ENCODE measurements around the gene SPRED2.
A peak's percentile ranks its signal among the peaks of the same experiment; 100 is the strongest.

SPRED2 gene

GRCh38 chr2:65277118-65277517 is 155.3 kb downstream of the SPRED2 start:
- no peaks in the 10 kb centered on the region for H3K36me3 ChIP-seq (ENCODE audit: insufficient read depth, low read length)
- H3K9ac ChIP-seq (ENCODE audit: insufficient read length) = peak overlapping the region; percentile 3
- peak overlapping the region; percentile 58 for H3K4me3 ChIP-seq
- no peak for TF ChIP-seq POLR2AphosphoS5 (IDR thresholded peaks at IDR 0.05; ENCODE audit: borderline replicate concordance, low read depth, low read length)
- TF ChIP-seq EZH2 (IDR thresholded peaks at IDR 0.05) = no peak
- no peak for TF ChIP-seq FOXP2 (optimal IDR thresholded peaks at IDR 0.05; ENCODE audit: control extremely low read depth, extremely low read length, insufficient read depth)
- H3K9me3 ChIP-seq (ENCODE audit: low read depth, low read length) = no peaks in the 10 kb centered on the region
- H3K27ac ChIP-seq = peak overlapping the region; percentile 74; the same call in 1 of the 2 replicates
- peak; percentile 70 for DNase-seq (ENCODE audit: low read depth, low spot score)

- peak overlapping the region; percentile 74 for H3K27ac ChIP-seq
- peak overlapping the region; percentile 3 for H3K9ac ChIP-seq (ENCODE audit: insufficient read length)
- peaks cover 4% of the 10 kb centered on the region; the same call in 1 of the 2 replicates for H3K36me3 ChIP-seq (ENCODE audit: insufficient read depth, low read length)
- no peaks in the 10 kb centered on the region for H3K9me3 ChIP-seq (ENCODE audit: low read depth, low read length)
- H3K4me3 ChIP-seq = peak overlapping the region; percentile 58
- no peak for DNase-seq (ENCODE audit: low read depth, low spot score)
- TF ChIP-seq POLR2AphosphoS5 (IDR thresholded peaks at IDR 0.05; ENCODE audit: borderline replicate concordance, low read depth, low read length) = no peak
- no peak for TF ChIP-seq FOXP2 (optimal IDR thresholded peaks at IDR 0.05; ENCODE audit: control extremely low read depth, extremely low read length, insufficient read depth)
- no peak for TF ChIP-seq EZH2 (IDR thresholded peaks at IDR 0.05)
These were observed 155.8 kb downstream of the SPRED2 start for GRCh38 chr2:65276609-65277008.

GRCh38 chr2:65275141-65275915 is 157.1 kb downstream of the SPRED2 start:
- Histone ChIP-seq H3K4me3 (no peak overlapping the region), H3K9me3 (ENCODE audit: low read depth, low read length) (no peaks in the 10 kb centered on the region), H3K36me3 (ENCODE audit: insufficient read depth, low read length) (peaks cover 7% of the 10 kb centered on the region; the same call in 1 of the 2 replicates), H3K27ac (no peak overlapping the region), H3K9ac (ENCODE audit: insufficient read length) (no peak overlapping the region)
- no peak for DNase-seq (ENCODE audit: low read depth, low spot score)
- no peak for TF ChIP-seq FOXP2 (optimal IDR thresholded peaks at IDR 0.05; ENCODE audit: control extremely low read depth, extremely low read length, insufficient read depth)

- Histone ChIP-seq H3K9me3 (ENCODE audit: low read depth, low read length) (no peaks in the 10 kb centered on the region), H3K9ac (ENCODE audit: insufficient read length) (no peak overlapping the region), H3K4me3 (no peak overlapping the region), H3K27ac (no peak overlapping the region), H3K36me3 (ENCODE audit: insufficient read depth, low read length) (peaks cover 11% of the 10 kb centered on the region)
- no peak for DNase-seq (ENCODE audit: low read depth, low spot score)
- TF ChIP-seq FOXP2 (optimal IDR thresholded peaks at IDR 0.05; ENCODE audit: control extremely low read depth, extremely low read length, insufficient read depth) (no peak), EZH2 (IDR thresholded peaks at IDR 0.05) (no peak), POLR2AphosphoS5 (IDR thresholded peaks at IDR 0.05; ENCODE audit: borderline replicate concordance, low read depth, low read length) (no peak)
These were observed 159.1 kb downstream of the SPRED2 start for GRCh38 chr2:65273344-65273743.

GRCh38 chr2:65268957-65269356 is 163.4 kb downstream of the SPRED2 start:
- no peak for TF ChIP-seq EZH2 (IDR thresholded peaks at IDR 0.05)
- TF ChIP-seq FOXP2 (optimal IDR thresholded peaks at IDR 0.05; ENCODE audit: control extremely low read depth, extremely low read length, insufficient read depth) = no peak
- no peak for DNase-seq (ENCODE audit: low read depth, low spot score)
- Histone ChIP-seq H3K9me3 (ENCODE audit: low read depth, low read length) (no peaks in the 10 kb centered on the region), H3K4me3 (peak overlapping the region; percentile 50), H3K36me3 (ENCODE audit: insufficient read depth, low read length) (peaks cover 43% of the 10 kb centered on the region), H3K27ac (peak overlapping the region; percentile 87), H3K9ac (ENCODE audit: insufficient read length) (no peak overlapping the region)

- H3K9ac ChIP-seq (ENCODE audit: insufficient read length) = no peak overlapping the region
- H3K9me3 ChIP-seq (ENCODE audit: low read depth, low read length) = no peaks in the 10 kb centered on the region
- H3K27ac ChIP-seq = 0 out of 2 replicates have a peak overlapping the region, but pooled peaks have one; percentile 3
- H3K4me3 ChIP-seq = no peak overlapping the region
- peaks cover 49% of the 10 kb centered on the region for H3K36me3 ChIP-seq (ENCODE audit: insufficient read depth, low read length)
- TF ChIP-seq FOXP2 (optimal IDR thresholded peaks at IDR 0.05; ENCODE audit: control extremely low read depth, extremely low read length, insufficient read depth) = no peak
- TF ChIP-seq EZH2 (IDR thresholded peaks at IDR 0.05) = no peak
- no peak for DNase-seq (ENCODE audit: low read depth, low spot score)
These were observed 165.4 kb downstream of the SPRED2 start for GRCh38 chr2:65267008-65267407.

- H3K4me3 ChIP-seq = no peak overlapping the region
- no peak for DNase-seq (ENCODE audit: low read depth, low spot score)
- peaks cover 47% of the 10 kb centered on the region for H3K36me3 ChIP-seq (ENCODE audit: insufficient read depth, low read length)
- H3K27ac ChIP-seq = no peak overlapping the region
- no peaks in the 10 kb centered on the region for H3K9me3 ChIP-seq (ENCODE audit: low read depth, low read length)
- TF ChIP-seq EZH2 (IDR thresholded peaks at IDR 0.05) = no peak
- TF ChIP-seq POLR2AphosphoS5 (IDR thresholded peaks at IDR 0.05; ENCODE audit: borderline replicate concordance, low read depth, low read length) = no peak
- TF ChIP-seq FOXP2 (optimal IDR thresholded peaks at IDR 0.05; ENCODE audit: control extremely low read depth, extremely low read length, insufficient read depth) = no peak
- H3K9ac ChIP-seq (ENCODE audit: insufficient read length) = no peak overlapping the region
These were observed 166.7 kb downstream of the SPRED2 start for GRCh38 chr2:65265671-65266045.

- H3K36me3 ChIP-seq (ENCODE audit: insufficient read depth, low read length) = peaks cover 47% of the 10 kb centered on the region
- TF ChIP-seq EZH2 (IDR thresholded peaks at IDR 0.05) (no peak), POLR2AphosphoS5 (IDR thresholded peaks at IDR 0.05; ENCODE audit: borderline replicate concordance, low read depth, low read length) (no peak), FOXP2 (optimal IDR thresholded peaks at IDR 0.05; ENCODE audit: control extremely low read depth, extremely low read length, insufficient read depth) (no peak)
- H3K4me3 ChIP-seq = no peak overlapping the region
- peak; percentile 80 for DNase-seq (ENCODE audit: low read depth, low spot score)
- H3K9me3 ChIP-seq (ENCODE audit: low read depth, low read length) = no peaks in the 10 kb centered on the region
- H3K27ac ChIP-seq = peak overlapping the region; percentile 68; the same call in 1 of the 2 replicates
- H3K9ac ChIP-seq (ENCODE audit: insufficient read length) = no peak overlapping the region
These were observed 167.4 kb downstream of the SPRED2 start for GRCh38 chr2:65264821-65265670.
